Measurements from ENCODE around the gene GGTLC2. TPM values are rescaled to one million over a fixed set of nuclear protein-coding genes. Genes with fewer than 3 reads are reported as not detected.
"Not testable (repeated sequence)": the region's sequence is repeated elsewhere in the genome, so short reads cannot be mapped to it uniquely, and the experiment has no call there.

Gene GGTLC2
- total RNA-seq, 2 experiments from 2014 or later, result not detected

- Mint-ChIP-seq H3K27ac (no peak overlapping the region), H3K9me3 (no peaks in the 10 kb centered on the region)
Observed at GRCh38 chr22:22618448-22618847, 26.0 kb upstream of the GGTLC2 start.

GRCh38 chr22:22618923-22619322, 25.5 kb upstream of the GGTLC2 start:
- no peak for DNase-seq
- H3K36me3 Mint-ChIP-seq, result no peaks in the 10 kb centered on the region
- POLR2A ChIA-PET, result no interaction called here

More at GRCh38 chr22:22618448-22618847, 26.0 kb upstream of the GGTLC2 start:
- Mint-ChIP-seq H3K27me3 (peaks cover 2% of the 10 kb centered on the region), H3K36me3 (no peaks in the 10 kb centered on the region), H3K4me1 (peaks cover 5% of the 10 kb centered on the region), H3K4me3 (no peak overlapping the region)
- DNase-seq (no peak), ATAC-seq (ENCODE audit: low read depth) (no peak)
- POLR2A ChIA-PET, result no interaction called here

GRCh38 chr22:22619765-22620414, 24.5 kb upstream of the GGTLC2 start:
- DNase-seq (no peak), ATAC-seq (ENCODE audit: low read depth) (no peak)
- no peak overlapping the region for H3K4me3 Mint-ChIP-seq
- H3K27me3 Mint-ChIP-seq, result no peaks in the 10 kb centered on the region
- POLR2A ChIA-PET, result no interaction called here
- no peak overlapping the region for H3K27ac Mint-ChIP-seq
- peaks cover 2% of the 10 kb centered on the region for H3K9me3 Mint-ChIP-seq
- peaks cover 5% of the 10 kb centered on the region for H3K4me1 Mint-ChIP-seq
- no peaks in the 10 kb centered on the region for H3K36me3 Mint-ChIP-seq

More at GRCh38 chr22:22618923-22619322, 25.5 kb upstream of the GGTLC2 start:
- no peak overlapping the region for H3K4me3 Mint-ChIP-seq
- peaks cover 2% of the 10 kb centered on the region for H3K27me3 Mint-ChIP-seq
- H3K27ac Mint-ChIP-seq, result no peak overlapping the region
- H3K9me3 Mint-ChIP-seq, result no peaks in the 10 kb centered on the region
- ATAC-seq (ENCODE audit: low read depth), result no peak
- H3K4me1 Mint-ChIP-seq, result peaks cover 5% of the 10 kb centered on the region

- H3K4me3 Mint-ChIP-seq; H3K36me3 Mint-ChIP-seq; H3K9me3 Mint-ChIP-seq; ATAC-seq (ENCODE audit: low read depth); H3K27me3 Mint-ChIP-seq; POLR2A ChIA-PET; DNase-seq; H3K27ac Mint-ChIP-seq; H3K4me1 Mint-ChIP-seq: not testable (repeated sequence)
Observed at GRCh38 chr22:22628546-22629495, 15.6 kb upstream of the GGTLC2 start.

GRCh38 chr22:22631223-22631652, 13.2 kb upstream of the GGTLC2 start:
- H3K9me3 Mint-ChIP-seq; H3K36me3 Mint-ChIP-seq; DNase-seq; H3K27ac Mint-ChIP-seq; H3K27me3 Mint-ChIP-seq; ATAC-seq (ENCODE audit: low read depth); POLR2A ChIA-PET; H3K4me1 Mint-ChIP-seq; H3K4me3 Mint-ChIP-seq: not testable (repeated sequence)

- H3K27me3 Mint-ChIP-seq; H3K27ac Mint-ChIP-seq; H3K4me3 Mint-ChIP-seq; POLR2A ChIA-PET; H3K9me3 Mint-ChIP-seq; DNase-seq; H3K4me1 Mint-ChIP-seq; ATAC-seq (ENCODE audit: low read depth); H3K36me3 Mint-ChIP-seq: not testable (repeated sequence)
Observed at GRCh38 chr22:22632226-22632625, 12.2 kb upstream of the GGTLC2 start.

- H3K27me3 Mint-ChIP-seq; H3K27ac Mint-ChIP-seq; H3K36me3 Mint-ChIP-seq; H3K9me3 Mint-ChIP-seq; H3K4me3 Mint-ChIP-seq; POLR2A ChIA-PET; ATAC-seq (ENCODE audit: low read depth); H3K4me1 Mint-ChIP-seq; DNase-seq: not testable (repeated sequence)
Observed at GRCh38 chr22:22633533-22633932, 10.9 kb upstream of the GGTLC2 start.

- H3K4me3 Mint-ChIP-seq; H3K4me1 Mint-ChIP-seq; H3K27me3 Mint-ChIP-seq; H3K36me3 Mint-ChIP-seq; H3K27ac Mint-ChIP-seq; H3K9me3 Mint-ChIP-seq; POLR2A ChIA-PET; ATAC-seq (ENCODE audit: low read depth): not testable (repeated sequence)
- peak; percentile 47 for DNase-seq
Observed at GRCh38 chr22:22636260-22636659, 8.2 kb upstream of the GGTLC2 start.

GRCh38 chr22:22638313-22638712, 6.1 kb upstream of the GGTLC2 start:
- H3K4me3 Mint-ChIP-seq; POLR2A ChIA-PET; DNase-seq; H3K27me3 Mint-ChIP-seq; H3K9me3 Mint-ChIP-seq; ATAC-seq (ENCODE audit: low read depth); H3K4me1 Mint-ChIP-seq; H3K27ac Mint-ChIP-seq; H3K36me3 Mint-ChIP-seq: not testable (repeated sequence)

- H3K27ac Mint-ChIP-seq; ATAC-seq (ENCODE audit: low read depth); DNase-seq; H3K36me3 Mint-ChIP-seq; H3K4me1 Mint-ChIP-seq; H3K9me3 Mint-ChIP-seq; H3K4me3 Mint-ChIP-seq; POLR2A ChIA-PET; H3K27me3 Mint-ChIP-seq: not testable (repeated sequence)
Observed at GRCh38 chr22:22642255-22642654, 2.2 kb upstream of the GGTLC2 start.

GRCh38 chr22:22645969-22646368, 1.6 kb downstream of the GGTLC2 start:
- DNase-seq; H3K27ac Mint-ChIP-seq; H3K36me3 Mint-ChIP-seq; H3K27me3 Mint-ChIP-seq; POLR2A ChIA-PET; ATAC-seq (ENCODE audit: low read depth); H3K4me1 Mint-ChIP-seq; H3K9me3 Mint-ChIP-seq; H3K4me3 Mint-ChIP-seq: not testable (repeated sequence)

GRCh38 chr22:22647952-22648351, 3.5 kb downstream of the GGTLC2 start:
- H3K27me3 Mint-ChIP-seq; H3K36me3 Mint-ChIP-seq; H3K4me1 Mint-ChIP-seq; H3K27ac Mint-ChIP-seq; H3K4me3 Mint-ChIP-seq; ATAC-seq (ENCODE audit: low read depth); POLR2A ChIA-PET; H3K9me3 Mint-ChIP-seq: not testable (repeated sequence)
- peak; percentile 42 for DNase-seq

- H3K4me3 Mint-ChIP-seq, DNase-seq, POLR2A ChIA-PET: not testable (repeated sequence)
Observed at GRCh38 chr22:22648863-22649536, 4.6 kb downstream of the GGTLC2 start.

More at GRCh38 chr22:22648863-22649536, 4.6 kb downstream of the GGTLC2 start:
- not testable (repeated sequence) for H3K9me3 Mint-ChIP-seq; H3K27me3 Mint-ChIP-seq; ATAC-seq (ENCODE audit: low read depth); H3K27ac Mint-ChIP-seq; H3K4me1 Mint-ChIP-seq; H3K36me3 Mint-ChIP-seq

Measured in activated naive CD8-positive, alpha-beta T cell treated with anti-CD3 and anti-CD28 coated beads, Interleukin-2, amount 10 ng/mL, durations not matched to agents 7 days and 5 days (primary cell).